Fibroblast of the conjunctiva (primary cell): ENCODE results near the gene CRY1.

ENCODE experiments used
- DNase-seq: peaks from one replicate; pipeline ENCODE4 v3.0.0-alpha.2; 2010; ENCODE audit warnings: low read depth

CRY1 gene

DNA sequence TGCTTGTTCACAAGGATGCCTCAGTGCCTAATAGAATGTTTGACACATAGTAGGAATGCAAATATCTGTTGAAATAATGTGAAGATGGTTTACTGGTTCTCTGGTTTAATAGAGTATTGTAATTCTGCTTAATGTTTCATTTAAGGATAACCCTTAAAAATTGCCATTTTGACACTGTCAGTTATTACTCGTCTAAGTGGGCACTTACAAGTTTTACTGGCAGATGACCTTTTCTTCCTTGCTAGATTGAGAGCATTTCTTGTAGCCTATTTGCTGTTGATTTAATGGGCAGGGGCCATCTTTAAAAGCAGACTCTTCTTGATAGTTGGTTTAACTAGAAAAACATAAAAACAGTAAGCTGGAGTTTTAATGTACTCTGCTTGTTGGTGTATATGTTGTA is 135.8 kb downstream of the CRY1 start:
- DNase-seq = no peak

- DNase-seq = peak; percentile 43
Measured at GRCh38 chr12:106956048-106956578, 137.2 kb downstream of the CRY1 start.

DNA sequence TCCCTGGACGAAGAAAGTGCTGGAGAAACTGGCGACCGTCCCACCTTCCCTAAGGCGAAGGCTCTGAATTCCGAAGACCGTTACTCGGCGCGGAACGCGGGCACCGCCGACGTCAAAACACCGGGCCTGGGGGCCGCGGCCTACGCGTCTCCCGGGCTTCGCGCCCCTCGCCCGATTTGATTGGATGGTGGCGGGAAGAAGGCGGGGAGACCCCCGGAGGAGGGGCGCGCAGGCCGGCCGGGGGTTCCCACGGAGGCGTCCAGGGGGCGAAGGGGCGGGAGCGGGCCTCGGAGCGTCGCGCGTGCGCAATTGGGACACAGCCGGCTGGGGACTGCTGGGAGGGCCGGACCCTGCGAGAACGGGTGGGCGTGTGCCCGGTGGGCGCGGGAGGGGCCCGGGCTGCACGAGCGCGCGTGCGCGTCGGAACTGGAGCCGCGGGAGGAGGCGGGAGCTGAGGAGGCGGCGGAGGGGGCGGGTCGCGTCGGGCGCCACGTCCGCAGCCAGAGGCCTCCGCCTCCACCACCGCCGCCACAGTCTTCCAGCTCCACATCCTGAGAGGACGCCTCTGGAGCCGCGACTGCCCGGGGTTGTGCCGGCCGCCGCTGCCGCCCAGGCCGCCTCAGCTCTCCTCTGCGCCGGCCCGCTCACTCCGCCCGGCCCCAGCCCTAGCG is 137.8 kb downstream of the CRY1 start, which contains the start of gene TMEM263:
TMEM263 (plus strand) TSS at position 531 of the 671 bp plus-strand sequence. CDS start 11,210 bp downstream, outside the sequence.
- peak; percentile 95 for DNase-seq

DNA sequence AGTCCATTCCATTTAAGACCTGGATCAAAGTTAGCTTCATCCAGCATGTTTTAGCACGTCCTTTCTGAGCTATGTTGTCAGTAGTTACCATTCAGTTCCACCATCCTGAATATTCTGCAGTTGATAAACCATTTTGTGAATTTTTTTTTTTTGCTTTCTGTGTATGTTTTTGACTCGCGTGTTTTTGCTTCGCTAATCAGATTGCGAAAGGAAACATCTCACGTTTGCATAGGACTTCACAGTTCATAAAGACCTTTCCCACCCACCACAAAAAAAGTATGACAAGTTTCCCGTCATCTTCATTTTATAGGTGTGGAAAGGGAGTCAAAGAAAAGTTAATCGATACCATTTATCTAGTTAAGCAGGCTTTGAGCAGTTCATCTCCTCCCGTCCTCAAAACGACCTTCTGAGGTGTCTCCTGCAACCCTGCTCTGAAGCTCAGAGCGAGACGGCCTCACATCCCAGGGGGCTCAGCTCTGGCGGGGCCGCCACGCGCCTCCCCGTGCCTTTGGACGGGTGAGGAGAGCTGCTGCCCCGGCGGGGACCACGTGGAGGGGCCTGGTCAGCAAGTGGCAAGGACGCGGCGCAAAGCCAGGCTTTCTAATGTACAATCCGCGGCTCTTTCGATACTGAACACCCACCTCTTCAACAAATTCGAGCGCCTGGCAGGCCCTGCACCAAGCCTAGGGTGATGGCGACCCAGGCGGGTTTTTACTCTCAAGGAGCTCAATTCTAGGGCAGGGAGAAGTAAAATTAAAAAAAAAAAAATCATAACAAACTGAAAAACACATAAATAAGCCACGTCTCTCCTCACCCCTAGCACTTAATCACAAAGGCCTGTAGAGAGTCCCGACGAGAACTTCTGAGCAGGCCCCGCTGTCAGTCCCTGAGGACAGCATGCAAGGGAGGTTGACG is 138.6 kb downstream of the CRY1 start:
- DNase-seq = no peak

DNA sequence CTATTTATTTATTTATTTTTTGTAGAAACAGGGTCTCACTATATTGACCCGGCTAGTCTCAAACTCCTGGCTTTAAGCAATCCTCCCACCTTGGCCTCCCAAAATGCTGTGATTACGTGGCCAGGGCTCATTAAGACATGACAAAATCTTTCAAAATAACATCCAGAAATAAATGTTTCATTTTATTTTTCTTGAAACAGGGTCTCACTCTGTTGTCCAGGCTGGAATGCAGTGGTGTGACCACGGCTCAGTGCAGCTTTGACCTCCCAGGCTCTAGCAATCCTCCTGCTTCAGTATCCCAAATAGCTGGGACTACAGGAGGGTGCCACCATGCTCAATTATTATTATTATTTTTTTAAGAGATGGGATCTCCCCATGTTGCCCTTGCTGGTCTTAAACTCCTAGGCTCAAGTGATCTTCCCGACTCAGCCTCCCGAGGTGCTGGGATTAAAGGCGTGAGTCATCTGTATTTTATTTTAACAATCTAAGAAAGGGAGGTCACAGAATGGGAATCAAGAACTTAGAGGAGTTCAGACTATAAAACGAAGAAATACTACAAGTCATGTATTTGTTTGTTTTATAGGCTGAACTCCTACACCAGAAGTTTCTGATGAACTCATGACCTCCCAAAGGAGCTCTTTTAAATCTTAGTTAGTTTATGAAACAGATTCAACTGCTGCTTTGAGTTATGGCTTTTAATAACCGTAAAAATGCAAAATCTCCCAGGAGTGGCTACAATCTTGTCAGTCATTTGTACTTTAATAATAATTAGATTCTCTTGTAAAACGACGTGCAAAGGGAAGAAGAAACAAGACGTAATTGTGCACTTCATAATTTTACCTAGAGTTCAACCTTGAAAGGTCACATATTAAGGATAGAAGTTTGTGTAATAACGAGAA is 139.7 kb downstream of the CRY1 start:
- DNase-seq = no peak

DNA sequence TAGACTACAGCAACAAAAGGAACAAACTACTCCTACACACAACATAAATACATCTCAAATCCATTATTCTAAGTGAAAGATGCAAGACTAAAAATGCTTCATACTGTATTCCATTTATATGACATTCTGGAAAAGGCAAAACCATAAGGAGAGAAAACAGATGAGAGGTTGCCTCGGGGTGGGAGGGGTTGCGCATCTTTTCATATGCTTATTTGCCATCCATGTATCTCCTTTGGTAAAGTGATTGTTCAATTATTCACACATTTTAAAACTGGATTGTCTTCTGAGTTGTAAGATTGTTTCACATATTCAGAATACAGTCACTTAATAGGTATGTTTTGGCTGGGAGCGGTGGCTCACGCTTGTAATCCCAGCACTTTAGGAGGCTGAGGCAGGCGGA is 142.8 kb downstream of the CRY1 start:
- no peak for DNase-seq

DNA sequence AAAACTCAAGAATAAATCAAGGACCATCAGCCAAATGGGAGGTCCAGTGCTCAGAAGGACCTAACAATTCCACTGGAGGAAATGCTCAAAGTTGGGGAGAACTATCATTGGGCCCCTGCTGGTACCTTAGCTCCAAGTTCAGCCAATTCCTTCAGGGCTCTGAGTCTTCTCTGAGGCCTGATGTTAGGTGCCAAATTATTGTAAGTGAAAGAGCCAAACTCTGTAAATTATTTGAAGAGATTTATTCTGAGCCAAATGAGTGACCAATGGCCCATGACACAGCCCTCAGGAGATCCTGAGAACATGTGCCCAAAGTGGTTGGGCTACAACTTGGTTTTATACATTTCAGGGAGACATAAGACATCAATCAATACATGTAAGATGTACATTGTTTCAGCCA is 145.9 kb downstream of the CRY1 start:
- DNase-seq = no peak

- no peak for DNase-seq
Measured at GRCh38 chr12:106945261-106945851, 148.0 kb downstream of the CRY1 start.

GRCh38 chr12:106942775-106943174 is 150.6 kb downstream of the CRY1 start:
- no peak for DNase-seq

DNA sequence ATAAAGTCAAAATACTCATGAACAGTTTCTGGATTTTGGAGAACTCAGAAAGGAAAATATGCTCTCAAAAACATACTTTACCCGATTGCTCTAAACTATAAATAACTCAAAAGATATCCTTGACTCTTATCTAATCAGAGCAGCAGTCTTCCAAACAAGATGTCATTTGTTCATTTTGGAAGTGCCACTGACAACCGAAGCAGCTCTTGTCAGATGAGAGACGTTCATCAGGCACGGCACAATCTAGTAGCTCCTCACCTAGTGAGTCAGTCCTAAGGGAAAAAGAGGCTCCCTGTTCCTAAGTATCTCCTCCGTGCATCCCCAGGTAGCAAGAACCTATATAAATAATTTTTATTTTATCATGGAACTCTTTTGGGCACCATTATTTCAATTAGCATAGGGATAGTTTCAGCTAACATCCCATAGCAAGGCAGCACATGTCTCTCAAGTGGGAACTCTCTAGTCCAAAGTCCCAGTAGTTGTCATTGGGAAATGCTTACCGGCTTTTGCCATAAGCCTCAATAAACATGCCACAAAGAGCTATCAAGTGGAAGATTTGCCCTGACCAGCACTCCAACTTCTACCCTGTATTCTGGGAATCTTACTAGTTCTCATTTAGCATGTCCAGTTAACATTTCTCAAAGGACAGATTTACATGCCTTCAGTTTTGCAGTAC is 151.7 kb downstream of the CRY1 start:
- no peak for DNase-seq
